Measurements from ENCODE around the gene LRIG1.

DNA sequence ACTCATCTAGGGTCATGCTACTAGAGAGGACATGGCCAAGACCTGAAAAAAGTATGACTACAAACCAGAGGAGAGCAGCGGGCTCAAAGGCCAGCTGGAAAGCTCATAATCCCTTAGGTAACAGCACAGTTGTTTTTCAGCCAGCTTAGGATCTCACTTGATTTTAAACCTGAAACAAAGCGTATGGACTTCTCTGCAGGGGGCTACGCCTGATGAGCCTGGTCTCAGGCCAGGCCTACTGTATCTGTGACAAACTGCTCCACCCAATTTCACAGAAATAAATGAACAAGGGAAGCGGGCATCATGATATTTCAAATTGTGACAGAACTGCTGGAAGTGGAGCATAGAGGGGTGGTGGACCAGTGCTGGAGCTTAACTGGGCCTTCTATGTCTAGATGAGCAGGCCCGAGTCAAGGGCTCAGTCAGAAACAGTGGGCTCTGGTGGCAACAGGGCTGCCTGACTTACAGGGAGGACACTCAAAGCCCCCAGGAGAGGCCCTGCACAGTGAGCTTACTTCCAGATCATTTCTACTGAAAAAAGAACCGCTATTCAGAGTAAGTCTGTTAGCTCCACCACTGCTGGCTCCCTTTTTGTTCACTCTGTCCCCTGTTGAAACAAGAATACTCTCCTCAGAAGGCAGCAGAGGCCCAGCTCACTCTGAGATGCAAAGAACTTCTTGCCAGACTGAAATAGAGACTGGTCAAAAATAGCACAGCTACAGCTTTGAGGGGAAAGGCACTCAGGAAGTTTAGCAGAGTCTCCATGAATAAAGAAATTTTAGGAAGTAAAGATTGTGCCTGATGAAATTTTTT is 47.0 kb downstream of the LRIG1 start:
- TF ChIP-seq, protein P1, sequence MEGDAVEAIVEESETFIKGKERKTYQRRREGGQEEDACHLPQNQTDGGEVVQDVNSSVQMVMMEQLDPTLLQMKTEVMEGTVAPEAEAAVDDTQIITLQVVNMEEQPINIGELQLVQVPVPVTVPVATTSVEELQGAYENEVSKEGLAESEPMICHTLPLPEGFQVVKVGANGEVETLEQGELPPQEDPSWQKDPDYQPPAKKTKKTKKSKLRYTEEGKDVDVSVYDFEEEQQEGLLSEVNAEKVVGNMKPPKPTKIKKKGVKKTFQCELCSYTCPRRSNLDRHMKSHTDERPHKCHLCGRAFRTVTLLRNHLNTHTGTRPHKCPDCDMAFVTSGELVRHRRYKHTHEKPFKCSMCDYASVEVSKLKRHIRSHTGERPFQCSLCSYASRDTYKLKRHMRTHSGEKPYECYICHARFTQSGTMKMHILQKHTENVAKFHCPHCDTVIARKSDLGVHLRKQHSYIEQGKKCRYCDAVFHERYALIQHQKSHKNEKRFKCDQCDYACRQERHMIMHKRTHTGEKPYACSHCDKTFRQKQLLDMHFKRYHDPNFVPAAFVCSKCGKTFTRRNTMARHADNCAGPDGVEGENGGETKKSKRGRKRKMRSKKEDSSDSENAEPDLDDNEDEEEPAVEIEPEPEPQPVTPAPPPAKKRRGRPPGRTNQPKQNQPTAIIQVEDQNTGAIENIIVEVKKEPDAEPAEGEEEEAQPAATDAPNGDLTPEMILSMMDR (conservative IDR thresholded peaks at IDR 0.05; ENCODE audit: low read depth, low read length): no peak
- no peak for TF ChIP-seq EZH2 (IDR thresholded peaks at IDR 0.05; ENCODE audit: low read length, unreplicated experiment)
- no peak for TF ChIP-seq EZH2phosphoT487 (IDR thresholded peaks at IDR 0.05; ENCODE audit: borderline replicate concordance, low read length)

All from PC-3 (cell line).